HCT116 (cell line): ENCODE measurements around the gene TDRD9. TPM values are rescaled to one million over a fixed set of nuclear protein-coding genes. Genes with fewer than 3 reads are reported as not detected.

Source experiments
- ATAC-seq: fragments of 200-7000 bp; cut with Tn5 transposase; 2 replicates; pipeline ENCODE4 v1.9.1; 2020; ENCODE audit warnings: mild to moderate bottlenecking, moderate library complexity
- BruUV-seq: library from RNA; stranded (reverse); fragments of 400-500 nt; replicated peaks from 2 replicates; lab custom pipeline; 2021; lab: Mats Ljungman, UMichigan
- CTCF ChIA-PET: fragments of 300-600 bp; sonication (Branson Sonifier 250); formaldehyde crosslinking; loops from one replicate; lab custom pipeline; 2021; ENCODE audit warnings: antibody characterized with exemption; lab: Charles Lee
- POLR2A ChIA-PET: fragments of 300-600, 350-600 bp; sonication (Branson Sonifier 250); formaldehyde crosslinking; loops from one replicate; lab custom pipeline; 2021; ENCODE audit warnings: antibody characterized with exemption; lab: Charles Lee
- RAD21 ChIA-PET, 2 experiments: fragments of 300-600 bp; sonication (Branson Sonifier 250); formaldehyde crosslinking; loops; one replicate each; lab custom pipeline; 2023; ENCODE audit warnings: low total read pairs in 2 of 2; ENCODE audit not compliant: uncharacterized antibody in 2 of 2, unreplicated experiment in 2 of 2, low non-redundant PET in 1 of 2; lab: Charles Lee
- DNase-seq: peaks from one replicate; pipeline ENCODE4 v3.0.0-alpha.2; 2010; ENCODE audit warnings: low read depth, low spot score
- H2AFZ ChIP-seq: fragments of 200-600 bp; shearing (Covaris generic), sonication (generic); 2 replicates; pipeline ENCODE4 v1.6.1; 2017; ENCODE audit warnings: low read depth, mixed run types, mixed read lengths, antibody characterized with exemption, low read length; ENCODE audit not compliant: poor library complexity, severe bottlenecking
- H3K27ac ChIP-seq: 2 replicates; pipeline ENCODE4 v1.5.1; 2012; ENCODE audit warnings: low read depth, low read length
- H3K27me3 ChIP-seq: fragments of 200-600 bp; sonication (generic); 2 replicates; pipeline ENCODE4 v1.6.1; 2016; ENCODE audit warnings: mixed run types, low read length, mixed read lengths; ENCODE audit not compliant: insufficient read depth
- H3K36me3 ChIP-seq, 2 experiments: fragments of 200-500 bp in 1 of 2; fragments of 200-600 bp in 1 of 2; sonication (Bioruptor generic) in 1 of 2; sonication (generic) in 1 of 2; 2 replicates each; pipeline versions ENCODE4 v1.5.1 to v1.6.1; 2014 to 2016; ENCODE audit warnings: low read length in 2 of 2, inconsistent platforms in 1 of 2, mixed read lengths in 1 of 2, mixed run types in 1 of 2; ENCODE audit not compliant: insufficient read depth in 2 of 2, control insufficient read depth in 1 of 2
- H3K4me1 ChIP-seq, 2 experiments: fragments of 200-600 bp in 1 of 2; sonication (generic) in 1 of 2; 2 replicates each; pipeline versions ENCODE4 v1.5.1 to v1.6.1; 2012 to 2017; ENCODE audit warnings: low read length in 2 of 2, inconsistent platforms in 1 of 2, mild to moderate bottlenecking in 1 of 2, mixed read lengths in 1 of 2, mixed run types in 1 of 2, moderate library complexity in 1 of 2; ENCODE audit not compliant: insufficient read depth in 2 of 2, control insufficient read depth in 1 of 2
- H3K4me2 ChIP-seq: fragments of 200-600 bp; sonication (generic); 2 replicates; pipeline ENCODE4 v1.6.1; 2017; ENCODE audit warnings: mixed run types, low read length, mixed read lengths
- H3K4me3 ChIP-seq, 2 experiments: fragments of 200-600 bp in 1 of 2; sonication (generic) in 1 of 2; replicated peaks in 1 of 2; 2 replicates each; pipeline ENCODE4 v1.5.1; 2011 to 2016; ENCODE audit warnings: low read length in 2 of 2, control low read depth in 1 of 2, low read depth in 1 of 2, mild to moderate bottlenecking in 1 of 2, mixed read lengths in 1 of 2, mixed run types in 1 of 2
- H3K79me2 ChIP-seq: fragments of 200-600 bp; sonication (generic); 2 replicates; pipeline ENCODE4 v1.6.1; 2017; ENCODE audit warnings: mild to moderate bottlenecking, mixed run types, low read length, moderate library complexity, mixed read lengths; ENCODE audit not compliant: insufficient read depth
- H3K9ac ChIP-seq: fragments of 200-600 bp; sonication (generic); 2 replicates; pipeline ENCODE4 v1.6.1; 2016; ENCODE audit warnings: low read length, mixed read lengths
- H3K9me2 ChIP-seq: fragments of 200-600 bp; sonication (generic), shearing (Covaris generic); 2 replicates; pipeline ENCODE4 v1.6.1; 2017; ENCODE audit warnings: mixed run types, mild to moderate bottlenecking, moderate library complexity; ENCODE audit not compliant: insufficient read depth
- H3K9me3 ChIP-seq, 2 experiments: fragments of 200-500 bp in 1 of 2; fragments of 200-600 bp in 1 of 2; sonication (Bioruptor generic) in 1 of 2; sonication (generic) in 1 of 2; 2 replicates each; pipeline ENCODE4 v1.6.1; 2014 to 2017; ENCODE audit warnings: low read length in 2 of 2, mixed read lengths in 2 of 2, inconsistent platforms in 1 of 2, low read depth in 1 of 2, mild to moderate bottlenecking in 1 of 2, mixed run types in 1 of 2, moderate library complexity in 1 of 2; ENCODE audit not compliant: control insufficient read depth in 1 of 2, insufficient read depth in 1 of 2
- H4K20me1 ChIP-seq: fragments of 200-600 bp; sonication (generic), shearing (Covaris generic); 2 replicates; pipeline ENCODE4 v1.6.1; 2017; ENCODE audit warnings: mixed run types, mild to moderate bottlenecking, moderate library complexity; ENCODE audit not compliant: insufficient read depth
- CEBPB ChIP-seq: IDR thresholded peaks from 2 replicates; pipeline ENCODE4 v1.6.1; 2012; ENCODE audit warnings: low read depth
- EZH2 ChIP-seq: fragments of 200-600 bp; sonication (generic); IDR thresholded peaks from 2 replicates; pipeline ENCODE4 v1.6.1; 2017; ENCODE audit warnings: antibody characterized with exemption, mixed run types
- EZH2phosphoT487 ChIP-seq: fragments of 200-600 bp; IDR thresholded peaks from 2 replicates; pipeline ENCODE4 v1.6.1; 2018; ENCODE audit warnings: antibody characterized with exemption, borderline replicate concordance
- RAD21 ChIP-seq: IDR thresholded peaks from 2 replicates; pipeline ENCODE4 v1.6.1; 2012; ENCODE audit warnings: low read depth, mild to moderate bottlenecking
- YY1 ChIP-seq: IDR thresholded peaks from 2 replicates; pipeline ENCODE4 v1.6.1; 2011; ENCODE audit warnings: low read length, low read depth, moderate library complexity, mild to moderate bottlenecking; ENCODE audit not compliant: insufficient replicate concordance; ENCODE audit errors: extremely low read depth
- intact Hi-C: fragments of 100-400 bp; cut with micrococcal nuclease; formaldehyde crosslinking; loops from 2 replicates; pipeline ENCODE4 v1.10.0; 2022
- total RNA-seq: library from RNA; stranded (reverse); gene quantifications from one replicate; pipeline ENCODE4 v1.2.1, GENCODE V29; 2021; ENCODE audit not compliant: unreplicated experiment
- TF ChIP-seq, protein P1 (sequence below): IDR thresholded peaks from 2 replicates; pipeline ENCODE4 v1.6.1; 2011; ENCODE audit warnings: mild to moderate bottlenecking, low read length, moderate library complexity; ENCODE audit not compliant: insufficient replicate concordance; ENCODE audit errors: extremely low read depth
- TF ChIP-seq, protein P2 (sequence below): IDR thresholded peaks from 2 replicates; pipeline ENCODE4 v1.6.1; 2012
- TF ChIP-seq, protein P3 (sequence below): IDR thresholded peaks from 2 replicates; pipeline ENCODE4 v1.6.1; 2012

The TDRD9 gene
- total RNA-seq, 1 experiment from 2014 or later = not detected

DNA sequence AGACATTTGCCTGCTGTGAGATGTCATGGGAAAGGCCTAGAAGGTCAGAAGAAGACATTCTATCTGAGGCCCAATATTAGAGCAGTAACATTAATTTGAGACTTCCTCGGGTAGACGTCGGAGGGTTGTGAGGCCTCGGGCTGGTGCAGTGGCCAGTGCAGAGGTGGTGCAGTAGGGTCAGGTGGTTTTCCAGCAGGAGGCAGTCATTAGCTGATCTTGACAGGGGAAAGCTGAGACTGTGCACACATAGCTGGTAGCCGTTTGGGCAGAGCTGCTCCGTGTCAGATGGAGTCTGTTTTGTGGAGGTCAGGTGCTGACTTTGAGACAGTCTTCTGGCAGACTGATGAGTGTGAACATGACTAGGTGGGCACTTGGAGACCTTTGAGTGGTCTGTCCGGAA is 91.5 kb downstream of the TDRD9 start:
- Histone ChIP-seq H4K20me1 (no peaks in the 10 kb centered on the region), H3K79me2 (no peaks in the 10 kb centered on the region), H3K27me3 (no peaks in the 10 kb centered on the region)
- POLR2A ChIA-PET = no interaction called here
- TF ChIP-seq RAD21 = no peak
- TF ChIP-seq, protein P1, sequence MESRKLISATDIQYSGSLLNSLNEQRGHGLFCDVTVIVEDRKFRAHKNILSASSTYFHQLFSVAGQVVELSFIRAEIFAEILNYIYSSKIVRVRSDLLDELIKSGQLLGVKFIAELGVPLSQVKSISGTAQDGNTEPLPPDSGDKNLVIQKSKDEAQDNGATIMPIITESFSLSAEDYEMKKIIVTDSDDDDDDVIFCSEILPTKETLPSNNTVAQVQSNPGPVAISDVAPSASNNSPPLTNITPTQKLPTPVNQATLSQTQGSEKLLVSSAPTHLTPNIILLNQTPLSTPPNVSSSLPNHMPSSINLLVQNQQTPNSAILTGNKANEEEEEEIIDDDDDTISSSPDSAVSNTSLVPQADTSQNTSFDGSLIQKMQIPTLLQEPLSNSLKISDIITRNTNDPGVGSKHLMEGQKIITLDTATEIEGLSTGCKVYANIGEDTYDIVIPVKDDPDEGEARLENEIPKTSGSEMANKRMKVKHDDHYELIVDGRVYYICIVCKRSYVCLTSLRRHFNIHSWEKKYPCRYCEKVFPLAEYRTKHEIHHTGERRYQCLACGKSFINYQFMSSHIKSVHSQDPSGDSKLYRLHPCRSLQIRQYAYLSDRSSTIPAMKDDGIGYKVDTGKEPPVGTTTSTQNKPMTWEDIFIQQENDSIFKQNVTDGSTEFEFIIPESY = no peak
- TF ChIP-seq, protein P2, sequence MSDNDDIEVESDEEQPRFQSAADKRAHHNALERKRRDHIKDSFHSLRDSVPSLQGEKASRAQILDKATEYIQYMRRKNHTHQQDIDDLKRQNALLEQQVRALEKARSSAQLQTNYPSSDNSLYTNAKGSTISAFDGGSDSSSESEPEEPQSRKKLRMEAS = no peak
- no peak for TF ChIP-seq YY1
- TF ChIP-seq, protein P3, sequence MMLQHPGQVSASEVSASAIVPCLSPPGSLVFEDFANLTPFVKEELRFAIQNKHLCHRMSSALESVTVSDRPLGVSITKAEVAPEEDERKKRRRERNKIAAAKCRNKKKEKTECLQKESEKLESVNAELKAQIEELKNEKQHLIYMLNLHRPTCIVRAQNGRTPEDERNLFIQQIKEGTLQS = no peak
- no peak for TF ChIP-seq EZH2
- TF ChIP-seq, all 23 proteins: peak for 0
- DNase-seq (no peak), ATAC-seq (no peak)
- Histone ChIP-seq H3K4me1 (no peaks in the 10 kb centered on the region), H3K4me3 (no peak overlapping the region), H3K9me3 (no peaks in the 10 kb centered on the region), H3K27ac (no peak overlapping the region), H2AFZ (no peak overlapping the region), H3K9ac (no peak overlapping the region), H3K4me2 (no peak overlapping the region), H3K36me3 (no peaks in the 10 kb centered on the region), H3K9me2 (no peaks in the 10 kb centered on the region)
- RAD21 ChIA-PET = no interaction called here
- no TSS peak for BruUV-seq
- CTCF ChIA-PET = interaction anchor here (1.0 kb wide), 1 partner anchor 10 kb away, joined by 3 read pairs; no protein-coding TSS in a partner anchor
- intact Hi-C loops = no loop called here

DNA sequence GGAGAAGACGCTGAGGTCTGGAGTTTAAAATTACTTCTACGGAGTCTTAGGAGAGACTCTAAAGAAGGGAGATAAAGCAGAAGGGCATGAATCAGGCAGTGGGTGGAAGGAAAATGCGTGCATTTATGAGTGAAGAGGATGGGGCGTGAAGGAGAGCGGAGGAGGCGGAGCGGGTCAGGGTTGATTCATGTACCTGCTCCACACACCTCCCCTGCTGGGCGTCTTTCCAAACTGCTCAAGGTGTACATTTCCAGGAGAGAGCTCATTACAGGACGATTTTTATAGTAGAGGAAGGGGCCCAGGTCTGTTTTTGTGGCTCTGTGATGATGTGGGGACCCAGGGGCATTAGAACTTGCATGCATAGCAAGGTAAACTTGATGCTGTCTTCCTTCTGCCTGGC is 92.2 kb downstream of the TDRD9 start:
- Histone ChIP-seq H3K27ac (no peak overlapping the region), H3K27me3 (no peaks in the 10 kb centered on the region), H4K20me1 (no peaks in the 10 kb centered on the region), H3K9ac (no peak overlapping the region), H3K4me1 (no peaks in the 10 kb centered on the region), H3K4me2 (no peak overlapping the region)
- DNase-seq (no peak), ATAC-seq (no peak)
- BruUV-seq = no TSS peak
- RAD21 ChIA-PET = no interaction called here
- POLR2A ChIA-PET = no interaction called here
- CTCF ChIA-PET = interaction anchor here (1.0 kb wide), 1 partner anchor 11 kb away, joined by 3 read pairs; no protein-coding TSS in a partner anchor
- intact Hi-C loops = no loop called here
- TF ChIP-seq CEBPB (no peak), EZH2phosphoT487 (no peak)
- TF ChIP-seq, all 23 proteins: peak for 0
- Histone ChIP-seq H3K9me2 (no peaks in the 10 kb centered on the region), H3K4me3 (no peak overlapping the region), H3K9me3 (no peaks in the 10 kb centered on the region), H2AFZ (no peak overlapping the region), H3K79me2 (no peaks in the 10 kb centered on the region), H3K36me3 (no peaks in the 10 kb centered on the region)
